ENCODE measurements around the gene SLC9A3. TPM values are rescaled to one million over a fixed set of nuclear protein-coding genes. Genes with fewer than 3 reads are reported as not detected.

Gene SLC9A3
- total RNA-seq, 1 experiment from 2014 or later = 0.85 TPM

DNA sequence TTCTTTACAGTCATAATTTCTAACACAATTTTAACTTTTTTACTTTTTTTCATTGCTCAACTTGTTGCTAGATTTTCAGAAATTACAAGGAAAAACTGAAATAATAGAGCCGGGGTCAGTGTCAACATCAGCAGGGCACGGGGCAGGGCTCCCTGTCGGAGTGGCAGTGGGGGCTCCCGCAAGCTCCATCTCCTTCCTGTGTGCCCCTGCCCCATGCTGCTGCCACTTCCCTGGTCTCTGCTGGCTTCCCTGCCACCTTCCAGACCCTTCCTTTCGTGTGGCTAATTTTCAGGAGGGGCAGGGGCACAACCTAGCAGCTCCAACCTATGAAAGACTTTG is 82.3 kb downstream of the SLC9A3 start:
- Histone ChIP-seq H3K4me2 (ENCODE audit: insufficient read depth, insufficient read length, low read length) (peak overlapping the region; percentile 89), H3K18ac (ENCODE audit: insufficient read length, low read depth, low read length) (no peak overlapping the region), H2BK5ac (ENCODE audit: insufficient read length, low read length) (no peak overlapping the region), H2AFZ (ENCODE audit: low read length) (no peak overlapping the region), H3K56ac (ENCODE audit: insufficient read length, low read depth, low read length) (no peak overlapping the region), H3K23ac (ENCODE audit: insufficient read length, low read depth, low read length) (no peak overlapping the region), H4K8ac (replicated peaks; ENCODE audit: insufficient read length, low read depth, low read length) (no peak overlapping the region), H3T11ph (ENCODE audit: low read length) (no peak overlapping the region), H3K79me2 (ENCODE audit: insufficient read depth, low read length) (peaks cover 6% of the 10 kb centered on the region; the same call in 1 of the 2 replicates), H4K5ac (ENCODE audit: insufficient read length, low read depth, low read length) (no peak overlapping the region), H2BK12ac (ENCODE audit: insufficient read length, low read depth, low read length) (no peak overlapping the region), H2BK15ac (ENCODE audit: low read depth, low read length) (no peak overlapping the region), H3K9ac (ENCODE audit: extremely low read depth, insufficient read length, low read length) (no peak overlapping the region), H3K27me3 (ENCODE audit: insufficient read depth, low read length) (no peaks in the 10 kb centered on the region), H3K4ac (ENCODE audit: low read depth, low read length) (no peak overlapping the region), H2BK120ac (ENCODE audit: low read depth, low read length, poor library complexity, severe bottlenecking) (no peak overlapping the region), H2BK20ac (ENCODE audit: low read depth, low read length, poor library complexity, severe bottlenecking) (no peak overlapping the region), H2AK5ac (ENCODE audit: insufficient read length, low read length) (no peak overlapping the region), H3K79me1 (ENCODE audit: insufficient read depth, low read depth, low read length, poor library complexity, severe bottlenecking) (peaks cover 10% of the 10 kb centered on the region), H4K91ac (ENCODE audit: insufficient read length, low read depth, low read length) (no peak overlapping the region), H3K9me3 (ENCODE audit: control insufficient read depth, low read depth, low read length) (no peaks in the 10 kb centered on the region), H3K27ac (ENCODE audit: insufficient read length, low read depth, low read length) (no peak overlapping the region), H4K20me1 (ENCODE audit: control insufficient read depth, insufficient read depth, insufficient read length) (no peaks in the 10 kb centered on the region), H3K14ac (ENCODE audit: insufficient read depth, low read length) (no peak overlapping the region), H3K23me2 (ENCODE audit: insufficient read length, low read depth, low read length, poor library complexity, severe bottlenecking) (peaks cover 12% of the 10 kb centered on the region), H3K4me1 (ENCODE audit: insufficient read depth, low read length) (no peaks in the 10 kb centered on the region)
- H3K27ac Mint-ChIP-seq = no peak overlapping the region
- peaks cover 8 to 10% of the 10 kb centered on the region in 2 experiments; a peak in 3 of 4 replicates for H3K4me1 Mint-ChIP-seq
- TF ChIP-seq, protein P1, sequence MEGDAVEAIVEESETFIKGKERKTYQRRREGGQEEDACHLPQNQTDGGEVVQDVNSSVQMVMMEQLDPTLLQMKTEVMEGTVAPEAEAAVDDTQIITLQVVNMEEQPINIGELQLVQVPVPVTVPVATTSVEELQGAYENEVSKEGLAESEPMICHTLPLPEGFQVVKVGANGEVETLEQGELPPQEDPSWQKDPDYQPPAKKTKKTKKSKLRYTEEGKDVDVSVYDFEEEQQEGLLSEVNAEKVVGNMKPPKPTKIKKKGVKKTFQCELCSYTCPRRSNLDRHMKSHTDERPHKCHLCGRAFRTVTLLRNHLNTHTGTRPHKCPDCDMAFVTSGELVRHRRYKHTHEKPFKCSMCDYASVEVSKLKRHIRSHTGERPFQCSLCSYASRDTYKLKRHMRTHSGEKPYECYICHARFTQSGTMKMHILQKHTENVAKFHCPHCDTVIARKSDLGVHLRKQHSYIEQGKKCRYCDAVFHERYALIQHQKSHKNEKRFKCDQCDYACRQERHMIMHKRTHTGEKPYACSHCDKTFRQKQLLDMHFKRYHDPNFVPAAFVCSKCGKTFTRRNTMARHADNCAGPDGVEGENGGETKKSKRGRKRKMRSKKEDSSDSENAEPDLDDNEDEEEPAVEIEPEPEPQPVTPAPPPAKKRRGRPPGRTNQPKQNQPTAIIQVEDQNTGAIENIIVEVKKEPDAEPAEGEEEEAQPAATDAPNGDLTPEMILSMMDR (conservative IDR thresholded peaks at IDR 0.05) = no peak
- H3K36me3 Mint-ChIP-seq (ENCODE audit: insufficient read depth in 1 of 3, low read depth in 3 of 3) = peaks cover 4 to 9% (median 7%) of the 10 kb centered on the region in 3 experiments; a peak in 6 of 7 replicates
- peak overlapping the region; percentile 94 to 98 for H3K4me3 Mint-ChIP-seq
- DNase-seq = peak; percentile 20
- H3K27me3 Mint-ChIP-seq (ENCODE audit: low read depth) = peaks cover 25% of the 10 kb centered on the region
- no CpG with 5 or more reads among the region's 5 CpGs for WGBS (ENCODE audit: extremely low coverage, insufficient read length, low lambda C conversion rate)
- 0 out of 5 replicates have a peak, but pooled peaks cover 0 to 3% of the 10 kb centered on the region in 2 experiments for H3K9me3 Mint-ChIP-seq

Measured in H9 (cell line).